Stimulated activated CD4-positive, alpha-beta T cell treated with anti-CD3 and anti-CD28 coated beads, Interleukin-12 subunit alpha, Interleukin-12 subunit beta, amount 100 ng/mL, for 4 hours (primary cell): Measurements from ENCODE around the gene GCNT2.
"Not testable (repeated sequence)": the region's sequence is repeated elsewhere in the genome, so short reads cannot be mapped to it uniquely, and the experiment has no call there.

Source experiments
- DNase-seq: peaks from one replicate; pipeline ENCODE4 v3.0.0-alpha.2; 2020

GCNT2 gene

DNA sequence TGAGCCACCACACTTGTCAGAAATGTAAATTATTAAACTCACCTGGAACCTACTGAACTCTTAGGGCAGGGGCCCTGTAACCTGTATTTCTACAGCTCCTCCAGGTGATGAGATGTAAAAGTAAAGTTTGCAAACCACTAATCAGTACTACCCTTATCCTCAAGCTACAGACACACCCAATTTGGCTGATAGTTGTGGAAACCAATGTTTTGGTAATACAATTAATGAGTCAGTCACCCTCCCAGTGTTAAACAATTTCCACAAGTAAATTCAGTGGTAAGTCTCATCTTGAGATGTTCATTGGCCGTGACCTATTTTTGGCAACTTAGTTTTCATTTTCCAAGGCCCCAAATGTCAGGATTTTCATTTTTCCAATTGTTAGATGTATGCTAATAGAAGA, 29.6 kb downstream of the GCNT2 start:
- DNase-seq: no peak

DNA sequence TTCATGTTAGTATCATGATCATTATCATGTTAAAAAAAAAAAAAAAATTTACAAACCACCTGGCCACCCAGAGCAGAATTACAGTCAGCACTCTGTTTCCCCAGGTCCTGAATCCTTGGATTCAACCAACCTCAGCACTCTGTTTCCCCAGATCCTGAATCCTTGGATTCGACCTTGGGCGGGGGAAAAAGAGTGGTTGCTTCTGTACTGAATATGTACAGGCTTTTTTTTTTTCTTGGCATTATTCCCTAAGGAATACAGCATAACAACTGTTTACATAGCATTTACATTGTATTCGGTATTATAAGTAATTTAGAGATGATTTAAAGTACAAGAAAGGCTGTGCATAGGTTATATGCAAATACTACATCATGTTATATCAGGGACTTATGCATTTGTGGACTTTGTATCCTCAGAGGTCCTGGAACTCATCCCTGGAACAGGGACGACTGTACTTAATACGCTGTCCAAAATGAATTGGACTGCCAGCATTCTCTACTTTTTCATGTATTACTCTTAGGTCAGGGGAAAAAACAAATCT, 31.2 kb downstream of the GCNT2 start:
- no peak for DNase-seq

DNA sequence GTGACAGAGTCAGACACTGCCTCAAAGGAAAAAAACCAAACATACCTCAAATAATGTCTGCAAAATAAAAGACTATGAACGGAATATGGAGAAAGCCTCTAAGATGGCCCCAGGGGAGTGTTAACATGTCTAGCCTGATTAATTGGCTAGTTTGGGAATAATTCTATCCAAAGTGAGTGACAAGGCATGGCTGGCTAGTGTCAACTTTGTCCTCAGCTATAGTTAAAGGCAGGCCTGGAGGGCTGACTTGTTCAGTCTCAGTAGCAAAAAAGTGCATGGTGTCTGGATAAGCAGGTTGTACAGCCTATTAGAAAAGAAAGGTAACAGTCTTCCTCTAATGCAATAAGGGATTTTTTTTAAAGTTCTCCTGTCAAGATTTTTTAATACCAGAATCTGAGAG, 32.7 kb downstream of the GCNT2 start:
- no peak for DNase-seq

DNA sequence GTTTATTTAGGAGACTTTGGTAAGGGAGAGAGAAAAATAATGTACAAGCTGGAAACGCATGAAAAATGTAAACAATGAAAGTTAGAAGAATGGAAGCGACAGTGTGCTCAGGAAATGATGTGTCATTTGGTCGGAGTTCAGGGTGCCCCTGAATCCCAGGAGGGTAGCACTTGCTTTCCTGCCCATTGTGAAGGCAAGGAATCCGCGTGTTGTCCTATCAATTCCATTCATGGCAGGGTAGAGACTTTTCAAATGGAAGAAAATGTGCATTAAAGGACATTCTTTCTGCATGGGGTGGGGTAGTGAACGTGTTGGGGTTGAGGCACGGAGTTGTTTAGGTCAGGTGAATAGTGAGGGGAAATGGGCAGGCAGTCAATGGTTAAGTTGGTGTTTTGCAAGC, 33.7 kb downstream of the GCNT2 start:
- DNase-seq: no peak

DNA sequence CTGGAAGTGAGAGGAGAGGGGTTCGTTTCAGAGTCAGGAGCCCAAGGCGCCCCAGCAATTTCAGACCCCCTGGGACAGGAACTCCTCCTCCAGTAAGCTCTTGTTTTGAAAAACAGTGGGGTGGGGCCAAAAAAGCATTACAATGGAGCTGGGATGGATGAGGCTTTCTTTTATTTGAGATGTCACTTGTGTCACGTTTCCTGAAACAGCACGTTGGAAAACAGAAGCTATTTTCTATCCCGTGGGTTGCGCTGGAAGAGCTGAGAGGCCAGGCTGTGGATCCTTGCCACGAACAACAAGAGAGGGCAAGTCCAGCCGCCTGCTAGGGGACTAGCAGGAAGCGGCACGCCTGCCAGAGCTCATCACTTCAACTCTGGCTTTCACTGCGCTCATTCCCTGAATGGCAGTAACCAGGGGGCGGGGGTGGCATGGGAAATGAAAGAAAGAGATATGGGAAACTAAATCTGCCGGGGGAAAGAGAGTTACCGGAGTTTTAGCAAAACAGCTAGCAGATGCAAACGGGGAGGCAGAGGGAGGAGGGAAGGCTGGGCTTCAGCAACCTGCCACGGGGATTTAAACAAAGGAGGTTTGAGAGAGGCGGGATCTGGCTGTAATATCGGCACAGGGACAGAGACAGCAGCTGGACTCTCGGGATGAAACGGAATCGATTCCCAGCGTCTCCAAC, 34.6 kb downstream of the GCNT2 start:
- DNase-seq: no peak

DNA sequence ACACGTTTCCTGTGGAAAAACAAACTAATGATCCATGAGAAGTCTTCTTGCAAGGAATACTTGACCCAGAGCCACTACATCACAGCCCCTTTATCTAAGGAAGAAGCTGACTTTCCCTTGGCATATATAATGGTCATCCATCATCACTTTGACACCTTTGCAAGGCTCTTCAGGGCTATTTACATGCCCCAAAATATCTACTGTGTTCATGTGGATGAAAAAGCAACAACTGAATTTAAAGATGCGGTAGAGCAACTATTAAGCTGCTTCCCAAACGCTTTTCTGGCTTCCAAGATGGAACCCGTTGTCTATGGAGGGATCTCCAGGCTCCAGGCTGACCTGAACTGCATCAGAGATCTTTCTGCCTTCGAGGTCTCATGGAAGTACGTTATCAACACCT, 35.4 kb downstream of the GCNT2 start:
- no peak for DNase-seq

DNA sequence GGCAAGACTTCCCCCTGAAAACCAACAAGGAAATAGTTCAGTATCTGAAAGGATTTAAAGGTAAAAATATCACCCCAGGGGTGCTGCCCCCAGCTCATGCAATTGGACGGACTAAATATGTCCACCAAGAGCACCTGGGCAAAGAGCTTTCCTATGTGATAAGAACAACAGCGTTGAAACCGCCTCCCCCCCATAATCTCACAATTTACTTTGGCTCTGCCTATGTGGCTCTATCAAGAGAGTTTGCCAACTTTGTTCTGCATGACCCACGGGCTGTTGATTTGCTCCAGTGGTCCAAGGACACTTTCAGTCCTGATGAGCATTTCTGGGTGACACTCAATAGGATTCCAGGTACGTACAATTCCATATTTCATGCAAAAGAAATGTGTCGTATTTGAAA, 35.8 kb downstream of the GCNT2 start:
- no peak for DNase-seq

DNA sequence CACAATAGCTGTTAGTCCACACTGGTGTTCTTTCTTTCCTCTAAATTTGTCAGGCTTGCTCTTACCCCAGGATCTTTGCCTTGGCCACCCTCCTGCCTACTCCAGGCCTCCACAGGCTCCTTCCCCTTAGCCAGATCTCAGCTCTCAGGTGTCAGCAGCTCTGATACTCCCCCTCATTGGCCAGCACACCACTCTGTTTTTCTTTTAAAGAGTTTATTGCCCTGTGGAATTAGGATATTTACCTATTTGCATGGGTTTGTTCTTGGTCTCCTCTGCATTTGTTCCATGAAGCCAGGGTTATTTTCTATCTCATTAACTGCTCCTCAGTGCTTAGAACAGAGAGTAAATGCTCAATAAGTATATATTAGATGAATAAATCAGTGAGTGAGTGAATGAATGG, 36.8 kb downstream of the GCNT2 start:
- no peak for DNase-seq

DNA sequence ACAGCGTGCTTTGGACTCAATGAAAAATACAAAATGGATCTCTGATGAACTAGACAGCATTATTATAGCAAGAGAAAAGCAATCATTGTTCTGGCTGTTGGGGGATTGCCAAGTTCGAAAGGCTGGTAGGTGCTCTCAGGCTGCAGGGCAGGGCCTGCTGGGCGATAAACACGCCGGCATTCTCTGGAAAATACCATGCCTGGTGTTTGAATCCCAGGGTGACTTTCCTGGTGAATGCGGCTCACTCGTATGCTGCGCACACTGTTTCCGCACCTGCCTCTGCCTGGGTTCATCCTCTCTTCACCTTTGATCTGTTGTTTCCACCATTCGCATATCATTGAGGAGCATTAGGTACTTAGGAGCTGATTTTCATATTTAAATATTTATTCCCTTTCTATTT, 37.4 kb downstream of the GCNT2 start:
- DNase-seq: no peak

DNA sequence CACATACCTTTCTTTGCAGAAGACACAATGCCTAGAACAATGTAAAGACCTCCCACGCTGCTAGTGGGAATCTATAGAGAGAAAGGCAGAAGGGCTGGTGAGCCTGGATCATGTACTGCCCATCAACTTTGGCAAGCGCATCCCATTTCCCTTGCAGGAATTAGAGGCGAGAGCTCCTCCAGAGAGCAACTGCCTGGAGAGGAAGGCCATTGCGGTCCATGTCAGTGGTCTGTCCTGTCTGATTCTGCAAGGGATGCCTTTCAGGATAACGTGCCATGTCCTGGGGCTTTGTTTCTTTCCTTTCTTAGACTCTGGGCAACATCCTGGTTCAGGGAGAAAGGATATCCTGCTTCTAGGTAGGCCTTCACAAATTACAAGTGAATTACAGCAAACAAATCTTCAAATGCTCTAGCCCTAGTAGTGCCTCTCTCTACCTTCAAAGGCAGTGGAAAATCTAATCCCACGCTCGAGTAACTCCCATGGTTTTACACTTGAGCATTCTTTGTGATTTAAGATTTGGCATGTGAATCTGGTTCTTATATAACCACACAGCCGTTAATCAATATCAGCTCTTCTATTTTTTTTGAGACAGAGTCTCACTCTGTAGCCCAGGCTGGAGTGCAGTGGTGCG, 38.5 kb downstream of the GCNT2 start:
- DNase-seq: no peak

DNA sequence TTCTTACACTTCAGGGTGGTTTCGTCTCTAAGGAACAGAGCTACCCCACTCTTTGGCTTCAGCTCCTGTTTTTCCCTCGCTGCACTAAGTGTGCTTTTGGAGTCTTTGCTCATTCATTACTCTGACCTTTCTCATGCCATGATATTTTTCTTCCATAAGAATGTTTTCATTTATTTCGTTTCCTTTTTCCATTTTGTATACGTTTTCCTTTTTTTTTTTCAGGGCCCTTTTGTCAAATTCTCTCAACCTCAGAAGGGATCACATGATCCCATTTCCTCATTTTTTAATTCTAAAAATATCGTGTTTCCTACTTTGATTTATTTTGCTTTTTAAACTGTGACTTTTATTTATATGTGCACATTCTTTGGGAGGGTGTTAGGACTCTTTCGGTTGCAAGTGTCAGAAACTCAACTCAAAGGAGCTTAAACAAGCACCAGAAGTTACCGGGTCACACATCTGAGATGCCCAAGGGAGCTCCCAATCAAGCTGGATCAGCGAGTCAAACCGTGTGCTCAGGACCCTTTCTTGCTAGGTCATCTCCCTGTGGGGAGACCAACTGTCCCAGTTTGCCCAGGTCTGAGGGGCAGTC, 40.6 kb downstream of the GCNT2 start:
- no peak for DNase-seq

DNA sequence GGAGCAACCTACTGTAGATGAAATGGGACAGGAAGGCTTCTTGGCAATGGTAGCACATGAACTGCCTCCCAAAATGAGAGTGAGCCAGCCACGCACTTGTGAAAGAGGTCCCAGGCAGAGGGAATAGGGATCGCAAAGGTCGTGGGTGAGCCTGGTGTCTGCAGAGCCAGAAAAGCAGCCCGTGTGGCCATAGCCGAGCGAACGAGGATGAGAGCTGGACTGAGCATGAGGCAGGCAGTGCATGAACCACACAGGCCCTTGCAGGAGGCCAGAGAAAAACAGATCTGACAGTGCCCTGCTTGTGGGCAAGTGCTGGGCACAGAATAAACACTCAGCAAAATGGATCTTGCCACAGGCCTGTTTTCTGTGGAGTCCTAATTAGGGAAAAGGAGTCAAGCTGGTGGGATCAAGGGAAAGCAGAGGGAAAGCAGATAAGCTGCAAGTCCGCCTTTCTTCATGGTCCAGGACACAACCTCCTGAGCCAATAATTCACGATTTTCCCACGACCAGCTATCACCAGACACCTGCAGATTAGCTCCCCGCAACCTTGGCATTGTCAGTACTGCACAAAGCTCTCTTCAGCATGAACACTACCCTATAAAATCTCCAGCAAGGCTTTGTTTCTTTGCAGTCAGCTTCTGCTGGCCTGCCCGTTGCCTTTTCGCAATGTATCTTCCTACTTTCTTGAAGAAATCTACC, 44.0 kb downstream of the GCNT2 start:
- DNase-seq: no peak

DNA sequence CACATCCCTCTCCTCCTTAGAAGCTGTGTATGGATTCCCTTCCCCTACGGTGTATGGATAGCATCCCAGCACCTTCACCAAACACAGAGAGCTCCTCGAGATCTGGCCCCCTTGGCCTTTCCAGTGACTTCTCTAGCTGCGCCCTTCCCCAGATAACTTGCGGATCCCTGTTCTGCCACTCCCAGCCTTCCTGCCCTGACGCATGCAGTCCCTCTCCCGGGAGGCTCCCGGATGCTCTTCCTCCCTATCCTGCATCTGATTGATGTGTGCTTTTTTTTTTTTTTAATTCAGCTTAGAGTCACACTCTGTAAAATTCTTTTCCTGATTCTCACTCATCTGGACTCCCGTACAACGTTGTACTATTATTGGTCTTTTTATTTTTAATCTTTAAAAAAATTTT, 44.8 kb downstream of the GCNT2 start:
- no peak for DNase-seq

DNA sequence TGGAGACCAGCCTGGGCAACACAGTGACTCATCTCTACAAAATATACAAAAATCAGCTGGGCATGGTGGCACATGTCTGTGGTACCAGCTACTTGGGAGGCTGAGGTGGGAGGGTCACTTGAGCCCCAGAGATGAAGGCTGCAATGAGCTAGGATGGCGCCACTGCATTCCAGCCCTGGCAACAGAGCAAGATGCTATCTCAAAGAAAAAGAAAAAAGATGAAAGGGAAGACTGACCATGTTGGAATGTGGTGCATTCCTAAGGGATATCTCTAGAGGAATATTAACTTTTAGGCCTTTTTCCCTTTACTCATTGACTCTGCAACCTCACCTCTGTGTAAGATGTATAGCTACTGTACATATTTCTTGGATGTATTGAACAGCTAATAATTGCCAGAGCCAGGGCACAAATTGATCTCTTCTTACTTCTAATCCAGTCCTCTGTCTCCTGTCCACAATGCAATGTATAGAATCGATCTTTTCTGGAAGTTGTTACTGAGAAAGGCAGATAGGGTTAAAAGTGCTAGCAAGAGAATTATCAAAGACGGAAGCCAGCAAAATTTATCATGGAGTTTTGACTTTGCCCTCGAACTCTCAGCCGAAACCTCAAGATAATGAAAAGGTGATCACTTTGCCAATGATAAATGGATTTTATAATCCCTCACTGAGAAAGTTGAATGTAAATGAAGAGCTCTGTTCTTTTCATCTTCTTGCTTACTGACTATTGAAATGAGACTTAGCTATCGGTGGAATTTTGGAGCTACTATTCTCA, 46.3 kb downstream of the GCNT2 start:
- DNase-seq: no peak

DNA sequence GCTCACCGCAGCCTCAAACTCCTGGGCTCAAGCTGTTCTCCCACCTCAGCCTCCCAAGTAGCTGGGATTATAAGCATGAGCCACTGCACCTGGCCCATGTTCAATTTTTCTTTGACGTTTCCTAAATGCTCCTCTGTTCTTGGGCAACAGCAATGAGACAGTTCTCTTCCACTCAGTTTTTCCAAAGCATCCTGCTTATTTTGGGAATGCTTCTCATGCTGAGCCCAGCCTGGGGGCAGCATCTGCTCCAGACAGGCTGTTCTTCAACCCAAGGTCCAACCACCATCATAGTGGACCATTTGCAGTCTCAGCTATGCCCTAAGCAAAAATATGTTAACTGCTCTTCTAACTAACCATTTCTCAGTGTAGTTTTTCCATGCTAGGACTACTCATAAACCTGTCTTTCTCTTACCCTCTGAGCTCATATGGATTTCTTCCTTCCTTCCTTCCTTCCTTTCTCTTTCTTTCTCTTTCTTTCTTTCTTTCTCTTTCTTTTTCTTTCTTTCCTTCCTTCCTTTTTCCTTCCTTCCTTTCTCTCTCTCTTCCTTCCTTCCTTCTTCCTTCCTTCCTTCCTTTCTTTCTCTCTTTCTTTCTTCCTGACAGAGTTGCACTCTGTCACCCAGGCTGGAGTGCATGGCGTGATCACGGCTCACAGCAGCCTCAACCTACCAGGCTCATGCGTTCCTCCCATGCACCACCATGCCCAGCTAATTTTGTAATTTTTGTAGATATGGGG, 48.4 kb downstream of the GCNT2 start:
- DNase-seq: no peak

DNA sequence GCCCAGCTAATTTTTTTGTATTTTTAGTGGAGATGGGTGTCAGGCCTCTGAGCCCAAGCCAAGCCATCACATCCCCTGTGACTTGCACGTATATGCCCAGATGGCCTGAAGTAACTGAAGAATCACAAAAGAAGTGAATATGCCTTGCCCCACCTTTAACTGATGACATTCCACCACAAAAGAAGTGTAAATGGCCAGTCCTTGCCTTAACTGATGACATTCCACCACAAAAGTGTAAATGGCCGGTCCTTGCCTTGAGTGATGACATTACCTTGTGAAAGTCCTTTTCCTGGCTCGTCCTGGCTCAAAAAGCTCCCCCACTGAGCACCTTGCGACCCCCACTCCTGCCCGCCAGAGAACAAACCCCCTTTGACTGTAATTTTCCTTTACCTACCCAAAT, 54.4 kb downstream of the GCNT2 start:
- not testable (repeated sequence) for DNase-seq

DNA sequence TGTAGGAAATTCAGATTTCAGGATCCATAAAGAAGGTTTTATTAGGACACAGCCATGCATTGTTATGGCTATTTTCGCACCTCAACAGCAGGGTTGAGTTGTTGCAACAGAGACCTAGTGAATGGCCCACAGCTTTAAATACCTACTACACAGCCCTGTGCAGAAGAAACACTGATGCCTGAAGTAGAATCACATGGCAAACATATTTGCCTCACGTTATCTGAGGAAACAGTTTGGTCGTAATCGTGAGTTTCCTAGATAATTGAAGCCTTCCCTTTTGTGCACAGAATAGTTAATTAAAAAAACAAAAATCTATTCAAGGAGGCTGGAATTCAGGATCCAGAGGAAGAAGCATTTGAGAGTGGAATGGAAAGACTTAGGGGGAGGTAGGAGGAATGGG, 55.1 kb downstream of the GCNT2 start:
- DNase-seq: no peak

DNA sequence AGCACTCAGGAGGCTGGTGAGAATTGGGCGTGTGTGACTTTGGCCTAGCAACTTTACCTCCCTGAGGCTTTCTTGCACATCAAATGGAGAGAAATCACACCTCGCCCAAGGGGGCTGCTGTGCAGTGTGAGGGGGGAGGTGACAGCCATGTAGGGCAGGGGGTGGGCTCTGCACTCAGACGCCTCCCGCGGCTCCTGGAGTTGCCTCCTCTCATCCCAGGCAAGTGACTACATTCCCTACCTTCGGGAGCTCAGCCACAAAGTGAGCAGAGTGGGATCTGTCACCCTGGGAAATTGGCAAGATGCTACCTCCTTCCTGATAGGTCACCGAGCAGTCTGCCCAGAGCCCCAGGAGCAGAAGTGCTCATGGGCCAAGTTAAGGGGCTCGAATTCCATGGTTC, 56.0 kb downstream of the GCNT2 start:
- no peak for DNase-seq

DNA sequence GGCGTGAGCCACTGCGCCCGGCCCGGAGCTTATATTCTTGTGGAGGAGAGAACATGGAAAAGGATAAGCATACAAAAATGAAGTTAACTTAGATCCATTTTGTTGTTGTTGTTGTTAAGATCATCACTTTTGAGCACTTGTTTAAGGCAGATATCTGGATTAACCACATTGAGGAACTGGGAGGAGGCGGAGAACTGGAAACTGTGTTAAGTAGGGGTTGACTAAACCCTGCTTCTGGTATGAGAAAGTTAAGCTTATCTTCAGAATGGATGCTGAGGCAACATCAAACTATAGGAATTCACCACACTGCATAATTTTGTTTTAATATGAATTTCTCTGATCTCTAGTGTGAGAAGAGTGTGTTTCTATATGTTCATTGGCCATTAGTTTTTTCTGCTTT, 57.6 kb downstream of the GCNT2 start:
- DNase-seq: no peak

DNA sequence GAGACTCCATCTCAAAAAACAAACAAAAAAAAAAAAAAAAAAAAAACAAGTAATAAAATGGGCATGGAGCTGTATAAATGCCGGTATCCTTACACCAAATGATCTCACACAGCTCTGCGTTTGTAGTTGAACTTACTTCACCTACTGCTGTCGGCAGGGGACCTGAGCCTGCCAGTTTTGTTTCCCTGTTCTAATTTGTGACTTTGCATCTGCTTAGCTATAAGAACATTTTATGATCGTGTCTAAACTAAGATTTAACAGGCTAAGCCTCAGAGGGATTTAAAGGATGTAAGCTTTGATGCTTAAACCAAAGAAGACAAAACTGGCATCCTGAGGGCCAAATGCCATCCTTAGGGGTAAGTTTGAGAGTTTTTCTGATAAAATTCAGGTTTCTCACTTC, 58.7 kb downstream of the GCNT2 start:
- no peak for DNase-seq

DNA sequence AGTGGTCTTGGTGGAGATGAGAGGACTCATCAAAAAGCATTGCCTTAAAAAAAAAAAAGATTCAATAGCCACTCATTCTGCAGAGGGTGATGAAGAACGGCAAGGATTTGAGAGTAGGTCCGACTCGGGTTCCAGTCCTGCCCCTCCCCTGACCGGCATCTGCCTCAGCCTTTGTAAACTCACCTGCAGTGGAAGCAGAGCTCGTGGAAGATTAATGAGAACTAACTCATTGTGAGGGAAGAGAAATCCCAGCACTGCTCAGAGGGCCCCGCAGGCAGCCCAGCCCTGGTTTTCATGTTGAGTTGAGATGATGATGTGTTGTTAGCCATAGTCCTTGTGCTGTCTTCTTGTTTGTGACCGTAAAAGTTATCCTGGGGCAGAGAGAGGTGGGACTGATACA, 59.4 kb downstream of the GCNT2 start:
- DNase-seq: no peak

DNA sequence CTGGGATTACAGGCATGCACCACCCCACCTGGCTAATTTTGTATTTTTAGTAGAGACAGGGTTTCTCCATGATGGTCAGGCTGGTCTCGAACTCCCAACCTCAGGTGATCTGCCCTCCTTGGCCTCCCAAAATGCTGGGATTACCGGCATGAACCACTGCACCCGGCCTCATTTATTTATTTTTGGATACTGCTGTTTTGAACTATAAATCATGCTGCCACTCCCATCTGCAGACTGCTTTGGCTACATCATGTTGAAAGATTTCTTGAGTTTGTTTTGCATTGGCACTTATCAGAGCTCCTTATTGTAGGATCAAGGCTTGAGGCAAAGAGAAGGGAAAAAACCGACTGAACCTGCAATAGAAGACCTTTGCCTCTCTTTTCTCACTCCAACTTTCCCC, 60.3 kb downstream of the GCNT2 start:
- not testable (repeated sequence) for DNase-seq
